D721Med (cell line): ENCODE measurements around the gene C8A.

ENCODE experiments used
- DNase-seq: peaks from one replicate; pipeline ENCODE4 v3.0.0; 2011; ENCODE audit warnings: low spot score; ENCODE audit not compliant: insufficient read length
- FAIRE-seq: peaks from 2 replicates; lab custom pipeline; 2011; peaks lifted over from hg19 to GRCh38; lab: Jason Lieb, UNC
- CTCF ChIP-seq: IDR thresholded peaks from 2 replicates; pipeline ENCODE4 v1.5.1; 2012; ENCODE audit warnings: mild to moderate bottlenecking, control low read depth; ENCODE audit not compliant: insufficient read depth; ENCODE audit errors: missing control alignments

Gene C8A

GRCh38 chr1:56929492-56929891 lies 74.9 kb downstream of the C8A start:
- TF ChIP-seq CTCF: no peak
- FAIRE-seq (no peak), DNase-seq (no peak)

DNA sequence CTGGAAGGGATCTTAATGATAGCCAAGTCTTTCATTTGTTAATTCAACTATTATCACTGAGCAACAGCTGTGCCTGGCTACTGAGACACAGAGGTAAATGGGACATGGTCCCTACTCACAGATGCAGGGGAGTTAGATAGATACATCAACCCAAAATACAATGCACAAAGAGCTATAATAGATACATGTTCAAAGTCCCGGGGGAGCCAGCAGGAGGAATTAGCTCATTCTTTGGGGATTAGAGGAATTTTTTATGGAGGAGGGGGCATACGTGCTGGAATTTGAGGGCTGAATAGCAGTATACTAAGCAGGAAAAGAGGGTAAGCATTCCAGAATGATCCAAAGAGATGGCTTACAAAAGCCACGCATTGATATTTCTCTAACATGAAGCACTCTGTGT lies 76.6 kb downstream of the C8A start:
- no peak for DNase-seq
- TF ChIP-seq CTCF: no peak
- FAIRE-seq: no peak

DNA sequence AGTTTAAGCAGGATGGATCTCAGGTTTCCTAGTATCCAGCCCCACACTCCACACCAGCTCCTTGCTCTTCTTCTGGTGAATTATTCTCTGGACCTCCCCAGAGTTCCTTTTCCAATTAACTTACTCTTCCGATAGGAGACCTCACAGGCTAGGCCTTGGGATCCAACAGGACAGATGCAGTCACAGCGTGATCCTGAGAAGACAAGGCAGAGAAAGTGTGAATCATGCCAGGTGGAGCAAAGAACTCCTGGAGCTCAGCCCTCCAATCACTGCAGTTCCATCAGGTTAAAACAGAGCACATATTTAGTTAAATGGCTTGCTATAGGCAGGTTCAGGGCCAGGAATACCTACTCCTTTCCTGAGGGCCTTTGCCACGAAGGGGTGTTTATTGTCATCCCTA lies 77.1 kb downstream of the C8A start:
- DNase-seq: no peak
- TF ChIP-seq CTCF: no peak
- no peak for FAIRE-seq

DNA sequence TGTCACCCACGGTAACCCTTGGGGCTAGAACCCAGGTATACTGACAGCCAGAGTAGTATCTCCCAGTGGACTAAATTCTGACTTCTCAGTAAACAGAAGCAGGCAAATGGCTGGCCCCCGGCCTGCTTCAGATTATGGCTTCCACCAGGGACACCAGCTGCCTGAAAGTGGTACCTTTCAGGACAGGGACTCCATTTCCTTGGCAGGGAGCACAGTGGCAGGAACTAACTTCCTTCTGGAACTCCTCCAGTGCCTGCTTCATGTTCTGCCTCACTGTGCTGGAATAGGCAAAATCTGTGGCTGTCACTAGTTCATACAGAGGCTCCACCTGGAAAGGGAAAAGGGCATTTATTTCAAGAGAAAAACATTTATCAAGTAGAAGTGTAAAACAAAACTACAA lies 78.6 kb downstream of the C8A start:
- TF ChIP-seq CTCF: no peak
- FAIRE-seq (no peak), DNase-seq (no peak)

GRCh38 chr1:56933606-56934005 lies 79.0 kb downstream of the C8A start:
- no peak for DNase-seq
- no peak for FAIRE-seq
- TF ChIP-seq CTCF: no peak

DNA sequence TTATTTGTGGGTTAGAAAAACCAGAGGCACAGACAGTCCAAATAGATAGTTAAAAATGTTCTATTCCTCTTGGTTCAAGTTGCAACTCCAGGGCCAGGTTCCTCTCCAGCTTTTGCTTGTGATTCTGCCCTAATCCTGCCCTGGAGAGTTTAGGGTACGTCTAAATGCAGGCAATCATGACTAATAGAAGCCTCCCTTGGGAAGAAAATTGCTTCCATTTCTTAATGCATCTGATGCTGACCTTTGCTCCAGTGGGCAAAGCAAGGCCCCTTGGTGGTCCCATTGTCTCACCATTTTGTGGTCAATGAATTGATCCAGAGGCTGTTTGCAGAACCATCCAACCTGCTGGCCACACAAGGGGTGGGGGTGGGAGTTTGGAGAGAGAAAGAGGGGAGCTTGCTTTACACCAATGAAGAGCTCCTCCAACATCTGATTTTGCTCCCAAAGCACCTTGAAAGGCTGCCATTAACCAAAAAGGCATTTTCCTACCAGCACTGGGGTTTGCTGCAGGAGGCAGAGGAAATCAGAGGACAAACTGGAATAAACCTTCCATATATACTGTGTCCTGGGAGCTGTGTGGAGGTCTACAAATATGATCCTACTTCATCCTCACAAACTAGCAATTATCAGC lies 79.9 kb downstream of the C8A start:
- FAIRE-seq (no peak), DNase-seq (no peak)
- TF ChIP-seq CTCF: no peak

DNA sequence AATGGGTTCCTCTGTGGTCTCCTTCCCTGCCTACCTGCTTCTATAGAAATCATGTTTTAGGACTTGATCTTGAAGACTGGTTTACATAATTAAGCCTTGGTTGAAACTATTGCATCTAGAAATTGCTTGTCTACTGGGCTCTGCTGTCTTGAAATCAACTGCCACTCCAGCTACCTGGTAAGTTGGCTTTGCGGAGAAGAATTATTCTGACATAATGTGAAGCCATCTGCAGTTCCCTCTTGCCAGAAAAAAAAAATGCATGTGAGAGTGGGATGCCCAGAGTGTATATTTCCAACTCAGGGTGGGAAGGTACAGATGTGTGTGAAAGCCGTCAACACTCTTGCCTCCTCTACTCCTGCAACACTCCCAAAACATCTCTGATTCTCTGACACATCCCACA lies 84.0 kb downstream of the C8A start:
- DNase-seq (no peak), FAIRE-seq (no peak)
- TF ChIP-seq CTCF: no peak
